Astrocyte of the spinal cord (primary cell): Measurements from ENCODE around the gene PLXDC1.

Source experiments
- DNase-seq: peaks from one replicate; pipeline ENCODE4 v3.0.0; 2011; ENCODE audit warnings: low read depth, low spot score
- H3K4me3 ChIP-seq: 2 replicates; pipeline ENCODE4 v1.5.1; 2011; ENCODE audit warnings: low read depth, mild to moderate bottlenecking, low read length, moderate library complexity
- CTCF ChIP-seq: IDR thresholded peaks from 2 replicates; pipeline ENCODE4 v1.5.1; 2012; ENCODE audit warnings: low read depth, mild to moderate bottlenecking, low read length, inconsistent platforms
- in situ Hi-C: cut with HindIII; loops from 2 replicates; pipeline ENCODE4 v1.10.0; 2017; ENCODE audit warnings: low sequenced_read_pairs

Gene PLXDC1

GRCh38 chr17:39141915-39142664, 9.3 kb downstream of the PLXDC1 start:
- no peak for DNase-seq
- in situ Hi-C loops = no loop called here

GRCh38 chr17:39141294-39141693, 10.1 kb downstream of the PLXDC1 start:
- no peak for DNase-seq
- H3K4me3 ChIP-seq = no peak overlapping the region
- in situ Hi-C loops = no loop called here
- TF ChIP-seq CTCF = no peak

More at GRCh38 chr17:39141915-39142664, 9.3 kb downstream of the PLXDC1 start:
- H3K4me3 ChIP-seq = no peak overlapping the region
- no peak for TF ChIP-seq CTCF

GRCh38 chr17:39139561-39139960, 11.9 kb downstream of the PLXDC1 start:
- TF ChIP-seq CTCF = no peak
- no peak overlapping the region for H3K4me3 ChIP-seq
- in situ Hi-C loops = no loop called here
- DNase-seq = no peak

GRCh38 chr17:39139161-39139511, 12.3 kb downstream of the PLXDC1 start:
- in situ Hi-C loops = no loop called here
- DNase-seq = peak; percentile 68
- no peak overlapping the region for H3K4me3 ChIP-seq
- TF ChIP-seq CTCF = no peak

GRCh38 chr17:39138431-39139160, 12.8 kb downstream of the PLXDC1 start:
- TF ChIP-seq CTCF = no peak
- DNase-seq = peak; percentile 1
- in situ Hi-C loops = no loop called here
- no peak overlapping the region for H3K4me3 ChIP-seq

GRCh38 chr17:39134878-39135277, 16.6 kb downstream of the PLXDC1 start:
- in situ Hi-C loops = no loop called here
- no peak overlapping the region for H3K4me3 ChIP-seq
- no peak for TF ChIP-seq CTCF
- no peak for DNase-seq
